SK-N-SH (cell line): ENCODE measurements around the gene SAMD8. TPM values are rescaled to one million over a fixed set of nuclear protein-coding genes. Genes with fewer than 3 reads are reported as not detected.

Source experiments
- CTCF ChIA-PET: fragments of 300-600, 350-600 bp; formaldehyde crosslinking; extraction: SDS; loops from one replicate; lab custom pipeline; 2021; lab: Yijun Ruan, JAX
- POLR2A ChIA-PET: fragments of 350-600 bp; sonication (Branson Sonifier 250); formaldehyde crosslinking; extraction: SDS; loops from one replicate; lab custom pipeline; 2020; ENCODE audit warnings: antibody characterized with exemption, inconsistent platforms; lab: Yijun Ruan, JAX
- DNase-seq: peaks from one replicate; pipeline ENCODE4 v3.0.0; 2012
- H2AFZ ChIP-seq: fragments of 200-600 bp; sonication (generic); 2 replicates; pipeline ENCODE4 v1.8.1; 2016; ENCODE audit warnings: antibody characterized with exemption, mild to moderate bottlenecking, low read depth
- H3F3A ChIP-seq: fragments of 200-600 bp; sonication (generic); replicated peaks from 2 replicates; pipeline ENCODE3; 2016; ENCODE audit warnings: antibody characterized with exemption, mild to moderate bottlenecking; ENCODE audit not compliant: insufficient read depth
- H3K27ac ChIP-seq, 2 experiments: fragments of 200-500 bp in 1 of 2; fragments of 200-600 bp in 1 of 2; sonication (Bioruptor generic) in 1 of 2; sonication (generic), shearing (Covaris generic) in 1 of 2; 2 replicates each; pipeline versions ENCODE4 v1.5.1 to v1.6.1; 2014 to 2016; ENCODE audit warnings: low read depth in 2 of 2, inconsistent platforms in 1 of 2, low read length in 1 of 2, mild to moderate bottlenecking in 1 of 2, mixed read lengths in 1 of 2
- H3K27me3 ChIP-seq: fragments of 200-600 bp; sonication (generic), shearing (Covaris generic); 2 replicates; pipeline ENCODE4 v1.6.1; 2016; ENCODE audit warnings: mixed run types; ENCODE audit not compliant: insufficient read depth
- H3K36me3 ChIP-seq, 2 experiments: fragments of 200-500 bp in 1 of 2; fragments of 200-600 bp in 1 of 2; sonication (Bioruptor generic) in 1 of 2; sonication (generic) in 1 of 2; replicated peaks in 1 of 2; 2 replicates each; pipeline versions ENCODE3 to v1.5.1; 2014 to 2016; ENCODE audit warnings: low read length in 1 of 2, mild to moderate bottlenecking in 1 of 2; ENCODE audit not compliant: insufficient read depth in 2 of 2, control insufficient read depth in 1 of 2
- H3K4me1 ChIP-seq, 2 experiments: fragments of 200-500 bp in 1 of 2; fragments of 200-600 bp in 1 of 2; sonication (Bioruptor generic) in 1 of 2; sonication (generic), shearing (Covaris generic) in 1 of 2; 2 replicates each; pipeline versions ENCODE4 v1.5.1 to v1.6.1; 2014 to 2016; ENCODE audit warnings: low read depth in 1 of 2, low read length in 1 of 2, mixed run types in 1 of 2; ENCODE audit not compliant: insufficient read depth in 2 of 2, control insufficient read depth in 1 of 2
- H3K4me2 ChIP-seq: fragments of 200-600 bp; sonication (generic), shearing (Covaris generic); 2 replicates; pipeline ENCODE4 v1.6.1; 2017; ENCODE audit warnings: mixed run types
- H3K4me3 ChIP-seq, 2 experiments: fragments of 200-500 bp in 1 of 2; fragments of 200-600 bp in 1 of 2; sonication (Bioruptor generic) in 1 of 2; sonication (generic), shearing (Covaris generic) in 1 of 2; 2 replicates each; pipeline versions ENCODE4 v1.5.1 to v1.8.1; 2014 to 2016; ENCODE audit warnings: low read depth in 2 of 2, inconsistent platforms in 1 of 2, low read length in 1 of 2, mild to moderate bottlenecking in 1 of 2, mixed read lengths in 1 of 2, moderate library complexity in 1 of 2
- H3K79me2 ChIP-seq: fragments of 200-600 bp; sonication (generic); 2 replicates; pipeline ENCODE4 v1.8.1; 2017; ENCODE audit warnings: mild to moderate bottlenecking; ENCODE audit not compliant: insufficient read depth
- H3K9ac ChIP-seq: fragments of 200-600 bp; sonication (generic); 2 replicates; pipeline ENCODE4 v1.6.1; 2017; ENCODE audit warnings: mixed run types
- H3K9me2 ChIP-seq: fragments of 200-600 bp; sonication (generic); 2 replicates; pipeline ENCODE4 v1.6.1; 2017; ENCODE audit warnings: mixed run types
- H3K9me3 ChIP-seq: fragments of 200-600 bp; sonication (generic); 2 replicates; pipeline ENCODE4 v1.6.1; 2017; ENCODE audit warnings: mixed run types, mild to moderate bottlenecking, moderate library complexity
- H4K20me1 ChIP-seq: fragments of 200-600 bp; sonication (generic); 2 replicates; pipeline ENCODE4 v1.6.1; 2017; ENCODE audit warnings: mild to moderate bottlenecking, mixed run types; ENCODE audit not compliant: insufficient read depth
- CTCF ChIP-seq: fragments of 200-600 bp; sonication (generic); IDR thresholded peaks from 2 replicates; pipeline ENCODE4 v1.6.1; 2017; ENCODE audit warnings: antibody characterized with exemption, mild to moderate bottlenecking, moderate library complexity
- FOSL2 ChIP-seq: IDR thresholded peaks from 2 replicates; pipeline ENCODE4 v1.4.0; 2012; ENCODE audit warnings: low read depth, mild to moderate bottlenecking, moderate library complexity, borderline replicate concordance
- GATA2 ChIP-seq: sonication (generic); formaldehyde crosslinking; IDR thresholded peaks from 2 replicates; pipeline ENCODE4 v1.5.0; 2020; ENCODE audit warnings: mild to moderate bottlenecking, missing genetic modification reagents
- MXI1 ChIP-seq: IDR thresholded peaks from 2 replicates; pipeline ENCODE4 v1.6.1; 2012; ENCODE audit warnings: mild to moderate bottlenecking, low read depth, low read length, improper control_type of control experiment
- NFIC ChIP-seq: IDR thresholded peaks from 2 replicates; pipeline ENCODE4 v1.4.0; 2012; ENCODE audit warnings: borderline replicate concordance
- NRF1 ChIP-seq: IDR thresholded peaks from 2 replicates; pipeline ENCODE4 v1.6.1; 2012; ENCODE audit warnings: low read depth, mild to moderate bottlenecking, low read length
- RAD21 ChIP-seq: IDR thresholded peaks from 2 replicates; pipeline ENCODE4 v1.6.1; 2012; ENCODE audit warnings: mild to moderate bottlenecking, low read length
- RCOR1 ChIP-seq: fragments of 150-350 bp; IDR thresholded peaks from 2 replicates; pipeline ENCODE4 v1.6.1; 2017; ENCODE audit warnings: antibody characterized with exemption, low read length
- SIN3A ChIP-seq: IDR thresholded peaks from 2 replicates; pipeline ENCODE4 v1.6.1; 2012; ENCODE audit warnings: low read depth, mild to moderate bottlenecking, low read length, moderate library complexity, borderline replicate concordance
- SMC3 ChIP-seq: IDR thresholded peaks from 2 replicates; pipeline ENCODE4 v1.6.1; 2012; ENCODE audit warnings: low read depth, low read length, improper control_type of control experiment
- TAF1 ChIP-seq: IDR thresholded peaks from 2 replicates; pipeline ENCODE4 v1.6.1; 2012; ENCODE audit warnings: low read depth, mild to moderate bottlenecking, low read length, moderate library complexity, borderline replicate concordance
- TCF12 ChIP-seq: IDR thresholded peaks from 2 replicates; pipeline ENCODE4 v1.4.0; 2012
- TEAD4 ChIP-seq: IDR thresholded peaks from 2 replicates; pipeline ENCODE4 v1.4.0; 2012; ENCODE audit warnings: mild to moderate bottlenecking, borderline replicate concordance; ENCODE audit not compliant: insufficient read depth
- USF1 ChIP-seq: IDR thresholded peaks from 2 replicates; pipeline ENCODE4 v1.4.0; 2012; ENCODE audit warnings: low read depth, borderline replicate concordance
- WGBS: methylation state at CpG from one replicate; pipeline ENCODE4 v1.1.6; 2017; ENCODE audit warnings: low lambda C conversion rate; 5-methylcytosine and 5-hydroxymethylcytosine counted together
- polyA plus RNA-seq, 3 experiments: library from polyadenylated mRNA; depleted of rRNA; stranded (reverse); fragments of >200 nt; gene quantifications; 2 replicates each; pipeline ENCODE4 v1.2.3, GENCODE V29; 2012
- TF ChIP-seq, protein P1 (sequence below): fragments of 150-350 bp; IDR thresholded peaks from 2 replicates; pipeline ENCODE4 v1.6.1; 2017; ENCODE audit warnings: antibody characterized with exemption, low read length, low read depth, borderline replicate concordance
- TF ChIP-seq, protein P2 (sequence below): IDR thresholded peaks from 2 replicates; pipeline ENCODE4; 2012
- TF ChIP-seq, protein P3 (sequence below): IDR thresholded peaks from 2 replicates; pipeline ENCODE4 v1.6.1; 2012; ENCODE audit warnings: mild to moderate bottlenecking, low read depth, low read length, moderate library complexity

SAMD8 gene
- polyA plus RNA-seq, 1 of the 3 experiments (the other 2 are of a cell fraction): 9.7 TPM

GRCh38 chr10:75230600-75231038 lies 119.2 kb downstream of the SAMD8 start:
- Histone ChIP-seq H3K9ac (no peak overlapping the region), H3K4me2 (no peak overlapping the region), H2AFZ (no peak overlapping the region), H3K27me3 (no peaks in the 10 kb centered on the region), H3K36me3 (peaks cover 37 to 50% of the 10 kb centered on the region in 2 experiments), H3K27ac (peak overlapping the region in 1 of 2 experiments; percentile 39; a peak in 1 of 4 replicates), H4K20me1 (peaks cover 48% of the 10 kb centered on the region), H3K79me2 (peaks cover 50% of the 10 kb centered on the region), H3F3A (peaks cover 63% of the 10 kb centered on the region), H3K4me3 (no peak overlapping the region; a peak in 1 of 4 replicates), H3K4me1 (peaks cover 18 to 31% of the 10 kb centered on the region in 2 experiments; a peak in 3 of 4 replicates), H3K9me2 (no peaks in the 10 kb centered on the region), H3K9me3 (no peaks in the 10 kb centered on the region)
- DNase-seq: peak; percentile 77
- ChIA-PET CTCF (interaction anchor here (0.7 to 2.8 kb wide), 23 partner anchors 9 to 986 kb away, joined by 3 to 36 read pairs (median 5); partner anchors contain the start of genes SAMD8 and VDAC2), POLR2A (interaction anchor here (1.2 kb wide), 2 partner anchors 15 to 19 kb away, joined by 3 read pairs; no protein-coding TSS in a partner anchor)
- TF ChIP-seq, protein P1, sequence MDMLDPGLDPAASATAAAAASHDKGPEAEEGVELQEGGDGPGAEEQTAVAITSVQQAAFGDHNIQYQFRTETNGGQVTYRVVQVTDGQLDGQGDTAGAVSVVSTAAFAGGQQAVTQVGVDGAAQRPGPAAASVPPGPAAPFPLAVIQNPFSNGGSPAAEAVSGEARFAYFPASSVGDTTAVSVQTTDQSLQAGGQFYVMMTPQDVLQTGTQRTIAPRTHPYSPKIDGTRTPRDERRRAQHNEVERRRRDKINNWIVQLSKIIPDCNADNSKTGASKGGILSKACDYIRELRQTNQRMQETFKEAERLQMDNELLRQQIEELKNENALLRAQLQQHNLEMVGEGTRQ: no peak
- TF ChIP-seq NRF1 (no peak), CTCF (peak; percentile 97), SIN3A (peak; percentile 71; the same call in 1 of the 2 replicates), TEAD4 (no peak), TAF1 (no peak), SMC3 (peak; percentile 63), RCOR1 (no peak), RAD21 (peak; percentile 59), NFIC (no peak), GATA2 (CRISPR knock-in tag) (no peak), FOSL2 (no peak), MXI1 (peak; percentile 28; the same call in 1 of the 2 replicates), USF1 (peak; percentile 60; the same call in 1 of the 2 replicates), TCF12 (no peak)
- TF ChIP-seq, protein P2, sequence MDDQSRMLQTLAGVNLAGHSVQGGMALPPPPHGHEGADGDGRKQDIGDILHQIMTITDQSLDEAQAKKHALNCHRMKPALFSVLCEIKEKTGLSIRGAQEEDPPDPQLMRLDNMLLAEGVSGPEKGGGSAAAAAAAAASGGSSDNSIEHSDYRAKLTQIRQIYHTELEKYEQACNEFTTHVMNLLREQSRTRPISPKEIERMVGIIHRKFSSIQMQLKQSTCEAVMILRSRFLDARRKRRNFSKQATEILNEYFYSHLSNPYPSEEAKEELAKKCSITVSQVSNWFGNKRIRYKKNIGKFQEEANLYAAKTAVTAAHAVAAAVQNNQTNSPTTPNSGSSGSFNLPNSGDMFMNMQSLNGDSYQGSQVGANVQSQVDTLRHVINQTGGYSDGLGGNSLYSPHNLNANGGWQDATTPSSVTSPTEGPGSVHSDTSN: peak; percentile 69; the same call in 1 of the 2 replicates
- TF ChIP-seq, protein P3, sequence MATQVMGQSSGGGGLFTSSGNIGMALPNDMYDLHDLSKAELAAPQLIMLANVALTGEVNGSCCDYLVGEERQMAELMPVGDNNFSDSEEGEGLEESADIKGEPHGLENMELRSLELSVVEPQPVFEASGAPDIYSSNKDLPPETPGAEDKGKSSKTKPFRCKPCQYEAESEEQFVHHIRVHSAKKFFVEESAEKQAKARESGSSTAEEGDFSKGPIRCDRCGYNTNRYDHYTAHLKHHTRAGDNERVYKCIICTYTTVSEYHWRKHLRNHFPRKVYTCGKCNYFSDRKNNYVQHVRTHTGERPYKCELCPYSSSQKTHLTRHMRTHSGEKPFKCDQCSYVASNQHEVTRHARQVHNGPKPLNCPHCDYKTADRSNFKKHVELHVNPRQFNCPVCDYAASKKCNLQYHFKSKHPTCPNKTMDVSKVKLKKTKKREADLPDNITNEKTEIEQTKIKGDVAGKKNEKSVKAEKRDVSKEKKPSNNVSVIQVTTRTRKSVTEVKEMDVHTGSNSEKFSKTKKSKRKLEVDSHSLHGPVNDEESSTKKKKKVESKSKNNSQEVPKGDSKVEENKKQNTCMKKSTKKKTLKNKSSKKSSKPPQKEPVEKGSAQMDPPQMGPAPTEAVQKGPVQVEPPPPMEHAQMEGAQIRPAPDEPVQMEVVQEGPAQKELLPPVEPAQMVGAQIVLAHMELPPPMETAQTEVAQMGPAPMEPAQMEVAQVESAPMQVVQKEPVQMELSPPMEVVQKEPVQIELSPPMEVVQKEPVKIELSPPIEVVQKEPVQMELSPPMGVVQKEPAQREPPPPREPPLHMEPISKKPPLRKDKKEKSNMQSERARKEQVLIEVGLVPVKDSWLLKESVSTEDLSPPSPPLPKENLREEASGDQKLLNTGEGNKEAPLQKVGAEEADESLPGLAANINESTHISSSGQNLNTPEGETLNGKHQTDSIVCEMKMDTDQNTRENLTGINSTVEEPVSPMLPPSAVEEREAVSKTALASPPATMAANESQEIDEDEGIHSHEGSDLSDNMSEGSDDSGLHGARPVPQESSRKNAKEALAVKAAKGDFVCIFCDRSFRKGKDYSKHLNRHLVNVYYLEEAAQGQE: no peak
- 22% methylated on average over 5 of the region's 5 CpGs for WGBS
